Measurements from ENCODE around the gene RBM26.
"Not testable (repeated sequence)": the region's sequence is repeated elsewhere in the genome, so short reads cannot be mapped to it uniquely, and the experiment has no call there.

Gene RBM26

GRCh38 chr13:79354285-79354684 is 51.8 kb downstream of the RBM26 start:
- no peaks in the 10 kb centered on the region for H3K36me3 ChIP-seq (ENCODE audit: control insufficient read depth, insufficient read depth, low read length)
- no peaks in the 10 kb centered on the region for H3K4me1 ChIP-seq
- no peak overlapping the region for H3K27ac ChIP-seq

GRCh38 chr13:79353693-79354092 is 52.4 kb downstream of the RBM26 start:
- TF ChIP-seq CTCF (IDR thresholded peaks at IDR 0.05): no peak
- H3K9ac ChIP-seq: no peak overlapping the region
- no peaks in the 10 kb centered on the region for H3K79me2 ChIP-seq
- H3K4me1 ChIP-seq: no peaks in the 10 kb centered on the region
- no peaks in the 10 kb centered on the region for H3K36me3 ChIP-seq (ENCODE audit: control insufficient read depth, insufficient read depth, low read length)
- H2AFZ ChIP-seq: no peak overlapping the region
- H3K27me3 ChIP-seq (ENCODE audit: control insufficient read depth, insufficient read depth, low read length): no peaks in the 10 kb centered on the region
- H3K9me3 ChIP-seq (ENCODE audit: control insufficient read depth, low read length): no peaks in the 10 kb centered on the region
- no peak overlapping the region for H3K4me2 ChIP-seq (ENCODE audit: low read length)
- no peak overlapping the region for H3K27ac ChIP-seq
- no peak overlapping the region for H3K4me3 ChIP-seq (ENCODE audit: low read depth, low read length)

More at GRCh38 chr13:79354285-79354684, 51.8 kb downstream of the RBM26 start:
- Histone ChIP-seq H3K9me3 (ENCODE audit: control insufficient read depth, low read length) (no peaks in the 10 kb centered on the region), H3K79me2 (no peaks in the 10 kb centered on the region), H3K9ac (no peak overlapping the region), H3K4me3 (ENCODE audit: low read depth, low read length) (no peak overlapping the region), H3K4me2 (ENCODE audit: low read length) (no peak overlapping the region), H3K27me3 (ENCODE audit: control insufficient read depth, insufficient read depth, low read length) (no peaks in the 10 kb centered on the region), H2AFZ (no peak overlapping the region)
- no peak for TF ChIP-seq CTCF (IDR thresholded peaks at IDR 0.05)

- no peaks in the 10 kb centered on the region for H3K36me3 ChIP-seq (ENCODE audit: control insufficient read depth, insufficient read depth, low read length)
- no peak overlapping the region for H3K4me3 ChIP-seq (ENCODE audit: low read depth, low read length)
- H3K9me3 ChIP-seq (ENCODE audit: control insufficient read depth, low read length): no peaks in the 10 kb centered on the region
- no peaks in the 10 kb centered on the region for H3K79me2 ChIP-seq
- no peaks in the 10 kb centered on the region for H3K27me3 ChIP-seq (ENCODE audit: control insufficient read depth, insufficient read depth, low read length)
- H3K9ac ChIP-seq: no peak overlapping the region
- H3K27ac ChIP-seq: no peak overlapping the region
- no peak for TF ChIP-seq CTCF (IDR thresholded peaks at IDR 0.05)
- no peak overlapping the region for H2AFZ ChIP-seq
- no peak overlapping the region for H3K4me2 ChIP-seq (ENCODE audit: low read length)
- no peaks in the 10 kb centered on the region for H3K4me1 ChIP-seq
Measured at GRCh38 chr13:79352107-79352506, 53.9 kb downstream of the RBM26 start.

GRCh38 chr13:79349608-79350007 is 56.4 kb downstream of the RBM26 start:
- not testable (repeated sequence) for H3K79me2 ChIP-seq; H2AFZ ChIP-seq; H3K27ac ChIP-seq; H3K27me3 ChIP-seq (ENCODE audit: control insufficient read depth, insufficient read depth, low read length); H3K36me3 ChIP-seq (ENCODE audit: control insufficient read depth, insufficient read depth, low read length); H3K4me2 ChIP-seq (ENCODE audit: low read length); H3K9ac ChIP-seq; H3K4me1 ChIP-seq; H3K4me3 ChIP-seq (ENCODE audit: low read depth, low read length); H3K9me3 ChIP-seq (ENCODE audit: control insufficient read depth, low read length)

GRCh38 chr13:79349011-79349410 is 57.0 kb downstream of the RBM26 start:
- no peak overlapping the region for H2AFZ ChIP-seq
- no peaks in the 10 kb centered on the region for H3K4me1 ChIP-seq
- H3K27ac ChIP-seq: no peak overlapping the region
- no peak overlapping the region for H3K9ac ChIP-seq
- TF ChIP-seq CTCF (IDR thresholded peaks at IDR 0.05): no peak
- H3K79me2 ChIP-seq: no peaks in the 10 kb centered on the region
- H3K27me3 ChIP-seq (ENCODE audit: control insufficient read depth, insufficient read depth, low read length): no peaks in the 10 kb centered on the region
- H3K9me3 ChIP-seq (ENCODE audit: control insufficient read depth, low read length): no peaks in the 10 kb centered on the region
- H3K4me3 ChIP-seq (ENCODE audit: low read depth, low read length): no peak overlapping the region
- H3K4me2 ChIP-seq (ENCODE audit: low read length): no peak overlapping the region
- no peaks in the 10 kb centered on the region for H3K36me3 ChIP-seq (ENCODE audit: control insufficient read depth, insufficient read depth, low read length)
